Fibroblast of the aortic adventitia (primary cell): ENCODE measurements around the gene FRMD4A. TPM values are rescaled to one million over a fixed set of nuclear protein-coding genes. Genes with fewer than 3 reads are reported as not detected.
"Not testable (repeated sequence)": the region's sequence is repeated elsewhere in the genome, so short reads cannot be mapped to it uniquely, and the experiment has no call there.

Experiments
- DNase-seq: peaks from one replicate; pipeline ENCODE4 v3.0.0-alpha.2; 2010; ENCODE audit warnings: low read depth
- H3K4me3 ChIP-seq: 2 replicates; pipeline ENCODE4 v1.5.1; 2011; ENCODE audit warnings: low read depth, mild to moderate bottlenecking, control low read depth, low read length, moderate library complexity
- CTCF ChIP-seq: IDR thresholded peaks from 2 replicates; pipeline ENCODE4 v1.5.1; 2011; ENCODE audit warnings: mild to moderate bottlenecking, low read length, control low read depth, inconsistent platforms; ENCODE audit not compliant: insufficient read depth
- total RNA-seq: library from RNA; depleted of rRNA; stranded (reverse); fragments of >200 nt; gene quantifications from 2 replicates; pipeline ENCODE4 v1.2.3, GENCODE V29; 2012; ENCODE audit warnings: low replicate concordance

FRMD4A gene
- total RNA-seq, 1 donor = 42.4 TPM

GRCh38 chr10:14236341-14236740 lies 94.4 kb downstream of the FRMD4A start:
- H3K4me3 ChIP-seq = no peak overlapping the region
- no peak for TF ChIP-seq CTCF
- DNase-seq = no peak

- TF ChIP-seq CTCF = no peak
Measured at GRCh38 chr10:14235566-14236195, 95.0 kb downstream of the FRMD4A start.

GRCh38 chr10:14233566-14233965 lies 97.2 kb downstream of the FRMD4A start:
- DNase-seq = no peak
- TF ChIP-seq CTCF = no peak
- H3K4me3 ChIP-seq = no peak overlapping the region

More at GRCh38 chr10:14235566-14236195, 95.0 kb downstream of the FRMD4A start:
- H3K4me3 ChIP-seq = no peak overlapping the region
- no peak for DNase-seq

GRCh38 chr10:14228798-14229197 lies 101.9 kb downstream of the FRMD4A start:
- H3K4me3 ChIP-seq, DNase-seq: not testable (repeated sequence)

GRCh38 chr10:14225379-14225778 lies 105.3 kb downstream of the FRMD4A start:
- no peak for TF ChIP-seq CTCF
- H3K4me3 ChIP-seq = no peak overlapping the region
- no peak for DNase-seq

GRCh38 chr10:14220026-14220425 lies 110.7 kb downstream of the FRMD4A start:
- TF ChIP-seq CTCF = no peak
- no peak for DNase-seq

GRCh38 chr10:14219411-14219810 lies 111.3 kb downstream of the FRMD4A start:
- no peak overlapping the region for H3K4me3 ChIP-seq
- DNase-seq = no peak
- no peak for TF ChIP-seq CTCF

More at GRCh38 chr10:14220026-14220425, 110.7 kb downstream of the FRMD4A start:
- no peak overlapping the region for H3K4me3 ChIP-seq
